Activated T-helper 1 cell treated with anti-CD3 and anti-CD28 coated beads, Interleukin-2, amount 50 U/mL, for 16 hours (primary cell): Measurements from ENCODE around the gene CKB.

ENCODE experiments used
- DNase-seq, 2 donors: peaks; one replicate each; pipeline ENCODE4 v3.0.0-alpha.2; 2020; ENCODE audit warnings: low read depth in 1 of 2, low spot score in 1 of 2

The CKB gene

GRCh38 chr14:103492156-103492925 lies 30.3 kb downstream of the CKB start:
- no peak for DNase-seq

GRCh38 chr14:103491691-103492090 lies 30.9 kb downstream of the CKB start:
- DNase-seq = no peak

- no peak for DNase-seq
These were observed 33.0 kb downstream of the CKB start for GRCh38 chr14:103489621-103490020.

DNA sequence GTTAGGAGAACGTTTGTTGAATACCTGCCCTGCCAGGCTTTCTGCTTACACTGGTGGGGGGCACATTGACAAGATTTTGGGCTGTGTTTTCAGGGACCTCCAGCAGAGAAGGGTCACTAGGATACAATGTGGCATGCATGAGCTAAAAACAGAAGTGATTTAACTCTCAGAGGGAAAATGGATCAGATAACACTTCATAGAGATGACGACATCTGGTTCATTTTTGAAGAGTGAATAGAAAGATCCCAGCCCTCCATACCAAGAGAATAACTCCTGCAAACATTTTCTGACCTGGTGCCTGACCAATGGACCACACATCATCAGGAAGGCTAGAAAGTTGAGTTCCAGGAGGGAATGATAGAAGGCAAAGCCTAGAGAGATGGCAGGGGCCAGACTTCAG lies 33.7 kb downstream of the CKB start:
- no peak for DNase-seq

DNA sequence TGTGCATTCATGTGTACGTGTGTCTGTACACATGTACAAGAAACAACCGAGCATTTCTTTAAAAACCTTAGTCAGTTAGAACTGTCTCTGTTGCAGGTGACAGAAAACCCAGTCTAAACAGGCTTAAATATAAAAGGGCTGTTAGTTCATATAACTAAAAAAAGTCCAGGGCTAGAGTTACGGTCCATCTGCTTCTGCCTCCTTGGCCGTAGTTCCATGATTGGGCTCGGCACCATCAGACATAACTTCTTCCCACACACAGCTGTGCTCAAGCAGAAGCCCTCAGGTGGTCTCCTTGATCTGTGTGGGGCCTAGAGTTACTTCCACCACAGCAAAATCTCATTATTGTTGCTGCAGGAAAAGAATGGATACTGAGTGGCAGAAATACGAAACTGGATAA lies 34.6 kb downstream of the CKB start:
- DNase-seq = no peak

GRCh38 chr14:103485504-103485903 lies 37.1 kb downstream of the CKB start:
- DNase-seq = no peak

GRCh38 chr14:103483600-103483999 lies 39.0 kb downstream of the CKB start:
- DNase-seq = no peak

- DNase-seq = no peak
These were observed 42.0 kb downstream of the CKB start for GRCh38 chr14:103480595-103480994.

- no peak for DNase-seq
These were observed 46.0 kb downstream of the CKB start for GRCh38 chr14:103476631-103477030.

DNA sequence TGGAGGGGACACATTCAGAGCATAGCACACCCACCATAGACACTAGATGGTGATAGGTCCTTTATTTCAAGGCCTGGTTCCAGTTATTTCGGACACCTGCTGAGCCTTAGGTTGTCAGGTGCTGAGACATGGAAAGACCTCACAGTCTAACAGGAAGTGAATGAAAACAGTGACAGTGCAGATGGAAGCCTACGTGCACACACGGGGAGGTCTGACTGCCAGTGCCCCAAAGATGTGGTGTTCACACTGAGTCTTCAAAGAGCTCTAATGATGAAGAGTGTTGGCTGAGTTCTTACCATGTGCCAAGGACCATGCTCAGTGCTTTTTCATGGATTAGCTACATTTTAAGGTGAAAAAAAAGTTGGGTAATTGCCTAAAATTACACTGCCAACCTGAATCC lies 46.6 kb downstream of the CKB start:
- no peak for DNase-seq

- no peak for DNase-seq
These were observed 47.7 kb downstream of the CKB start for GRCh38 chr14:103474893-103475292.

DNA sequence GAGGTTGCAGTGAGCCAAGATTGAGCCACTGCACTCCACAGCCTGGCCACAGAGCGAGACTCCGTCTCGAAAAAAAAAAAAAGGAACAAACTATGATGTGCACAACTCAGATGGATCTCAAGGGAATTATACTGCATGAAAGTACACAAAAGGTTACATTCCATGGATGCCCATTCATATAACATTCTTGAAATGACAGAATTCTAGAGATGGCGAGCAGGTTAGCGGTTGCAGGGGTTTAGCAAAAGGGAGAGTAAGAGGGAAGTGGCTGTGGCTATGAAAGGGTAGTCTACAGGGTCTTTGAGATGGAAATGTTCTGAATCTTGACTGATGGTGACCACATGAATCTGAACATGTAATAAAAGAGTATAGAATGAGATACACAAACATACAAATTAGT lies 49.7 kb downstream of the CKB start:
- no peak for DNase-seq
